IMR-90 (cell line): ENCODE results near the gene LAMA5. TPM values are rescaled to one million over a fixed set of nuclear protein-coding genes. Genes with fewer than 3 reads are reported as not detected.

Experiments used
- ATAC-seq: fragments of 200-7000 bp; cut with Tn5 transposase; 2 replicates; pipeline ENCODE4 v1.9.1; 2020; ENCODE audit warnings: low read depth, mild to moderate bottlenecking, moderate library complexity
- BruUV-seq: library from RNA; stranded (reverse); fragments of 400-500 nt; replicated peaks from 2 replicates; lab custom pipeline; 2021; lab: Mats Ljungman, UMichigan
- CTCF ChIA-PET: fragments of 300-600 bp; formaldehyde crosslinking; extraction: SDS; loops from one replicate; lab custom pipeline; 2021; ENCODE audit warnings: antibody characterized with exemption; lab: Yijun Ruan, JAX
- POLR2A ChIA-PET: fragments of 300-600 bp; sonication (Branson Sonifier 250); formaldehyde crosslinking; loops from one replicate; lab custom pipeline; 2022; ENCODE audit warnings: antibody characterized with exemption; ENCODE audit not compliant: unreplicated experiment; lab: Charles Lee
- DNase-seq: peaks from one replicate; pipeline ENCODE4 v3.0.0; 2013
- H2AFZ ChIP-seq: replicated peaks from 2 replicates; pipeline ENCODE3; 2013; ENCODE audit warnings: low read length, mild to moderate bottlenecking; ENCODE audit not compliant: poor library complexity
- H2AK5ac ChIP-seq: 2 replicates; pipeline ENCODE4 v1.6.1; 2013; ENCODE audit warnings: low read depth, low read length, inconsistent platforms
- H2AK9ac ChIP-seq: replicated peaks from 2 replicates; pipeline ENCODE3; 2013; ENCODE audit warnings: mild to moderate bottlenecking, low read depth, low read length, moderate library complexity; ENCODE audit not compliant: poor library complexity
- H2BK120ac ChIP-seq: 2 replicates; pipeline ENCODE4 v1.6.1; 2013; ENCODE audit warnings: low read depth, low read length, inconsistent platforms
- H2BK15ac ChIP-seq: 3 replicates; pipeline ENCODE4 v1.6.1; 2013; ENCODE audit warnings: low read depth, low read length, inconsistent platforms
- H2BK20ac ChIP-seq: 2 replicates; pipeline ENCODE4 v1.6.1; 2013; ENCODE audit warnings: low read depth, mild to moderate bottlenecking, inconsistent platforms, low read length, moderate library complexity
- H2BK5ac ChIP-seq: 2 replicates; pipeline ENCODE4 v1.6.1; 2013; ENCODE audit warnings: mild to moderate bottlenecking, low read depth, low read length, inconsistent platforms; ENCODE audit not compliant: poor library complexity, severe bottlenecking
- H3K14ac ChIP-seq: replicated peaks from 2 replicates; pipeline ENCODE4 v1.6.1; 2013; ENCODE audit warnings: low read depth, low read length, inconsistent platforms
- H3K18ac ChIP-seq: 2 replicates; pipeline ENCODE4 v1.6.1; 2013; ENCODE audit warnings: low read depth, low read length, control low read depth
- H3K23ac ChIP-seq: 2 replicates; pipeline ENCODE4 v1.6.1; 2013; ENCODE audit warnings: low read depth, low read length, inconsistent platforms
- H3K27ac ChIP-seq: 2 replicates; pipeline ENCODE4 v1.5.1; 2013; ENCODE audit warnings: mild to moderate bottlenecking, control low read depth, low read length; ENCODE audit not compliant: insufficient read depth
- H3K27me3 ChIP-seq: 2 replicates; pipeline ENCODE4 v1.6.1; 2013; ENCODE audit warnings: low read length; ENCODE audit not compliant: control insufficient read depth, insufficient read depth
- H3K36me3 ChIP-seq: 2 replicates; pipeline ENCODE4 v1.6.1; 2013; ENCODE audit warnings: low read length, mixed read lengths; ENCODE audit not compliant: control insufficient read depth, insufficient read depth
- H3K4ac ChIP-seq: 2 replicates; pipeline ENCODE4 v1.6.1; 2013; ENCODE audit warnings: low read depth, low read length, inconsistent platforms
- H3K4me1 ChIP-seq: 2 replicates; pipeline ENCODE4 v1.6.1; 2013; ENCODE audit warnings: low read length, mixed read lengths; ENCODE audit not compliant: control insufficient read depth, insufficient read depth
- H3K4me2 ChIP-seq: 2 replicates; pipeline ENCODE4 v1.6.1; 2013; ENCODE audit warnings: low read depth, mild to moderate bottlenecking, control low read depth, low read length, moderate library complexity
- H3K4me3 ChIP-seq: 2 replicates; pipeline ENCODE4 v1.5.1; 2013; ENCODE audit warnings: low read depth, mild to moderate bottlenecking, control low read depth, low read length, moderate library complexity; ENCODE audit not compliant: insufficient read depth
- H3K56ac ChIP-seq: 2 replicates; pipeline ENCODE4 v1.6.1; 2013; ENCODE audit warnings: low read length, inconsistent platforms; ENCODE audit not compliant: insufficient read depth; ENCODE audit errors: extremely low read depth
- H3K79me1 ChIP-seq, 2 experiments: 2 replicates each; pipeline ENCODE4 v1.6.1; 2013; ENCODE audit warnings: low read length in 2 of 2, inconsistent platforms in 1 of 2, low read depth in 1 of 2
- H3K9ac ChIP-seq: 2 replicates; pipeline ENCODE4 v1.6.1; 2013; ENCODE audit warnings: low read depth, low read length, control low read depth
- H3K9me1 ChIP-seq: 2 replicates; pipeline ENCODE4 v1.6.1; 2013; ENCODE audit warnings: low read length, inconsistent platforms; ENCODE audit not compliant: insufficient read depth
- H3K9me3 ChIP-seq: 2 replicates; pipeline ENCODE4 v1.6.1; 2013; ENCODE audit warnings: low read length; ENCODE audit not compliant: control insufficient read depth, insufficient read depth
- H4K20me1 ChIP-seq: 2 replicates; pipeline ENCODE4 v1.6.1; 2013; ENCODE audit warnings: low read length, inconsistent platforms; ENCODE audit not compliant: insufficient read depth
- H4K5ac ChIP-seq: 2 replicates; pipeline ENCODE4 v1.6.1; 2013; ENCODE audit warnings: mild to moderate bottlenecking, low read depth, low read length, control low read depth
- H4K8ac ChIP-seq, 2 experiments: 2 replicates each; pipeline ENCODE4 v1.6.1; 2013; ENCODE audit warnings: low read depth in 2 of 2, low read length in 2 of 2, control low read depth in 1 of 2, inconsistent platforms in 1 of 2
- H4K91ac ChIP-seq: 2 replicates; pipeline ENCODE4 v1.6.1; 2013; ENCODE audit warnings: low read depth, low read length, inconsistent platforms; ENCODE audit not compliant: insufficient read depth
- CHD1 ChIP-seq: IDR thresholded peaks from 2 replicates; pipeline ENCODE4 v1.6.1; 2012; ENCODE audit warnings: low read depth, low read length, improper control_type of control experiment
- CTCF ChIP-seq: conservative IDR thresholded peaks from 2 replicates; pipeline ENCODE4 v1.5.1; 2012; ENCODE audit warnings: mild to moderate bottlenecking, low read depth, low read length, improper control_type of control experiment
- ELK1 ChIP-seq: fragments of 150-350 bp; IDR thresholded peaks from 2 replicates; pipeline ENCODE4 v1.6.1; 2016; ENCODE audit warnings: low read depth, mild to moderate bottlenecking, low read length, moderate library complexity, borderline replicate concordance
- FOS ChIP-seq: fragments of 150-350 bp; IDR thresholded peaks from 2 replicates; pipeline ENCODE4 v1.6.1; 2016; ENCODE audit warnings: low read depth, low read length
- MAFK ChIP-seq: IDR thresholded peaks from 2 replicates; pipeline ENCODE4 v1.6.1; 2012; ENCODE audit warnings: low read depth, low read length, improper control_type of control experiment
- MXI1 ChIP-seq: IDR thresholded peaks from 2 replicates; pipeline ENCODE4 v1.6.1; 2012; ENCODE audit warnings: low read depth, mild to moderate bottlenecking, low read length, moderate library complexity, borderline replicate concordance
- RAD21 ChIP-seq: IDR thresholded peaks from 2 replicates; pipeline ENCODE4 v1.6.1; 2012; ENCODE audit warnings: low read length, improper control_type of control experiment
- SMC3 ChIP-seq: fragments of 150-350 bp; IDR thresholded peaks from 2 replicates; pipeline ENCODE4 v1.6.1; 2016; ENCODE audit warnings: low read depth, mild to moderate bottlenecking, antibody characterized with exemption, low read length, moderate library complexity
- USF2 ChIP-seq: fragments of 150-350 bp; IDR thresholded peaks from 2 replicates; pipeline ENCODE4 v1.6.1; 2017; ENCODE audit warnings: mild to moderate bottlenecking, antibody characterized with exemption, low read length, low read depth
- WGBS, 2 experiments: methylation state at CpG; one replicate each; pipeline versions ENCODE4 v1.1.5 to v1.1.7; 2013; ENCODE audit warnings: missing lambda C conversion rate in 2 of 2; ENCODE audit not compliant: insufficient read length in 1 of 2; ENCODE audit errors: extremely low coverage in 2 of 2; 5-methylcytosine and 5-hydroxymethylcytosine counted together
- dilution Hi-C: fragments of 300-500 bp; cut with HindIII; formaldehyde crosslinking; loops from one replicate; pipeline ENCODE4 v1.14.3; 2018; ENCODE audit warnings: low sequenced_read_pairs; ENCODE audit not compliant: unreplicated experiment
- in situ Hi-C: fragments of 300-500 bp; cut with MboI; formaldehyde crosslinking; loops from 3 replicates; pipeline ENCODE4 v1.14.3; 2019; ENCODE audit warnings: low sequenced_read_pairs, inconsistent platforms, mixed read lengths
- intact Hi-C: fragments of 100-400 bp; cut with micrococcal nuclease; formaldehyde crosslinking; loops from 2 replicates; pipeline ENCODE4 v1.10.0; 2022
- polyA plus RNA-seq, 3 experiments: library from polyadenylated mRNA; depleted of rRNA; stranded (reverse); fragments of >200 nt; gene quantifications; 2 replicates each; pipeline ENCODE4 v1.2.3, GENCODE V29; 2012; ENCODE audit warnings: low replicate concordance in 1 of 3
- total RNA-seq: library from RNA; depleted of rRNA; stranded (reverse); fragments of >200 nt; gene quantifications from 2 replicates; pipeline ENCODE4 v1.2.3, GENCODE V29; 2012

LAMA5 gene
- total and polyA plus RNA-seq, 2 of the 4 experiments (the other 2 are of a cell fraction) = 0.90 to 7.3 TPM

GRCh38 chr20:62415354-62416111 is 48.4 kb upstream of the LAMA5 start:
- DNase-seq (no peak), ATAC-seq (no peak)
- WGBS, 2 experiments = 75% methylated on average over 7 of the region's 24 CpGs; no CpG with 5 or more reads in 1 of the 2 experiments
- Histone ChIP-seq H2BK5ac (no peak overlapping the region), H3K23ac (no peak overlapping the region), H3K79me1 (no peaks in the 10 kb centered on the region), H3K9me3 (no peaks in the 10 kb centered on the region), H3K9ac (no peak overlapping the region), H4K91ac (no peak overlapping the region), H4K20me1 (no peaks in the 10 kb centered on the region; the same call in 1 of the 2 replicates), H3K4me2 (no peak overlapping the region), H2AFZ (no peak overlapping the region), H4K8ac (no peak overlapping the region), H3K4me1 (no peaks in the 10 kb centered on the region), H4K5ac (no peak overlapping the region), H3K14ac (no peak overlapping the region), H2BK15ac (no peak overlapping the region), H2AK5ac (no peak overlapping the region), H3K9me1 (no peaks in the 10 kb centered on the region), H3K4ac (no peak overlapping the region), H3K27ac (no peak overlapping the region), H3K27me3 (peaks cover 10% of the 10 kb centered on the region; the same call in 1 of the 2 replicates), H3K36me3 (no peaks in the 10 kb centered on the region), H2BK120ac (no peak overlapping the region), H2AK9ac (no peak overlapping the region), H3K18ac (no peak overlapping the region), H3K4me3 (no peak overlapping the region), H3K56ac (no peak overlapping the region), H2BK20ac (no peak overlapping the region)
- in situ Hi-C loops = no loop called here
- intact Hi-C loops = no loop called here
- no TSS peak for BruUV-seq
- TF ChIP-seq MAFK = no peak
- no peak for TF ChIP-seq CHD1
- TF ChIP-seq ELK1 = no peak
- TF ChIP-seq RAD21 = no peak
- no peak for TF ChIP-seq FOS
- no peak for TF ChIP-seq USF2
- no peak for TF ChIP-seq SMC3
- TF ChIP-seq MXI1 = no peak
- no peak for TF ChIP-seq CTCF
- POLR2A ChIA-PET = no interaction called here
- dilution Hi-C loops = no loop called here
- CTCF ChIA-PET = no interaction called here
